ENCODE data around the gene KRT14. TPM values are rescaled to one million over a fixed set of nuclear protein-coding genes. Genes with fewer than 3 reads are reported as not detected.
"Not testable (repeated sequence)": the region's sequence is repeated elsewhere in the genome, so short reads cannot be mapped to it uniquely, and the experiment has no call there.

The KRT14 gene
- total RNA-seq, 3 donors from 2014 or later (not counting 1 experiment from before 2014, with no cell fraction given) = not detected

DNA sequence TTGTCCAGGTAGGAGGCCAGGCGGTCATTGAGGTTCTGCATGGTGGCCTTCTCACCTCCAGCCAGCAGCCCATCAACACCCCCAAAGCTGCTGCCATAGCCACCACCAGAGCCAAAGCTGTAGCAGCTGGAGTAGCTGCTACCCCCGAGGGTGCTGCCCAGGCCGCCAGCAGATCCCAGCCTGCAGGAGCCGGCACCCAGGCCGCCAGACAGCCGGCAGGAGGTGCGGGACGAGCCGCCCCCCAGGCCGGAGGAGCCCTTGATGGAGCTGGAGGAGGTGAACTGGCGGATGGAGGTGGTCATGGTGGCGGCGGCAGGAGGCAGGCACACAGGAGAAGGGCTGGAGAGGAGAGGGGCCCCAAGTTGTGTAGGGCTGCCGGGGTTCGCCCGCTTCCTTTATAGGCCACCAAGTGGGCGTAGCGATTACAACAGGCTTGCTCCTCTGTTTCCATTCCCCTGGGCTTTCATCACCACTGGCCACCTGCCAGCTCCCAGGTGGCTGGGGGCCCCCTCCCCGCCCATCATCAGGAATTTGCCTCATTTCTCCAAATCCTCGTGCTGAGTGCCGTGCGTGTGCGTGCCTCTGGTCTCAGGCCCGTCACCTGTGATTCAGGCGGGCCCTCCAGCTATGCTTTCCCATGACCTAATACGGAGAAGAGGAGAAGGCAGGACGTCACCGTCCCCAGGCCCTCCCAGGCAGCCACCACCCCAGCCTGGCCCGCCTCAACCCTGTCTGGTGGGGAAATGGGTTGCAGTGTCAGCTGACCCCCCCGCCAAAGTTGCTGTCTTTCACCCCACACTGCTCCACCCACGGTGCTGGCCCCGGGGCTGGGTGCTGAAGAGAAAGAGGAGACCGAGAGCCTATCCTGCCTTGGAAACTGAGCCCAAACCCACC, 37.8 kb upstream of the KRT14 start, which contains the start of gene KRT17:
KRT17 (minus strand) TSS at position 368 of the 894 bp plus-strand sequence; CDS start at position 302, 66 bp downstream.
- Histone ChIP-seq H3K27me3 (ENCODE audit: control insufficient read depth, insufficient read depth, low read length) (no peaks in the 10 kb centered on the region), H3K9me3 (ENCODE audit: control insufficient read depth, insufficient read depth, low read length) (no peaks in the 10 kb centered on the region), H3K36me3 (ENCODE audit: control insufficient read depth, insufficient read depth, low read length) (no peaks in the 10 kb centered on the region), H3K4me3 (ENCODE audit: low read length) (no peak within 1 kb of the TSS), H3K4me1 (ENCODE audit: control insufficient read depth, insufficient read depth, low read length) (no peaks in the 10 kb centered on the region), H3K27ac (ENCODE audit: low read length) (no peak within 1 kb of the TSS)
- Mint-ChIP-seq H3K27ac (no peak within 1 kb of the TSS), H3K4me3 (no peak within 1 kb of the TSS), H3K27me3 (ENCODE audit: low read depth in 2 of 2) (peaks cover 0 to 3% of the 10 kb centered on the region in 2 donors), H3K9me3 (no peaks in the 10 kb centered on the region), H3K4me1 (no peaks in the 10 kb centered on the region), H3K36me3 (no peaks in the 10 kb centered on the region)
- intact Hi-C loops (cut with micrococcal nuclease) = no loop called here
- WGBS (ENCODE audit: insufficient coverage) = 88% methylated on average over 28 of the region's 33 CpGs
- ATAC-seq = no peak
- no peak for DNase-seq
- TF ChIP-seq, protein P1, sequence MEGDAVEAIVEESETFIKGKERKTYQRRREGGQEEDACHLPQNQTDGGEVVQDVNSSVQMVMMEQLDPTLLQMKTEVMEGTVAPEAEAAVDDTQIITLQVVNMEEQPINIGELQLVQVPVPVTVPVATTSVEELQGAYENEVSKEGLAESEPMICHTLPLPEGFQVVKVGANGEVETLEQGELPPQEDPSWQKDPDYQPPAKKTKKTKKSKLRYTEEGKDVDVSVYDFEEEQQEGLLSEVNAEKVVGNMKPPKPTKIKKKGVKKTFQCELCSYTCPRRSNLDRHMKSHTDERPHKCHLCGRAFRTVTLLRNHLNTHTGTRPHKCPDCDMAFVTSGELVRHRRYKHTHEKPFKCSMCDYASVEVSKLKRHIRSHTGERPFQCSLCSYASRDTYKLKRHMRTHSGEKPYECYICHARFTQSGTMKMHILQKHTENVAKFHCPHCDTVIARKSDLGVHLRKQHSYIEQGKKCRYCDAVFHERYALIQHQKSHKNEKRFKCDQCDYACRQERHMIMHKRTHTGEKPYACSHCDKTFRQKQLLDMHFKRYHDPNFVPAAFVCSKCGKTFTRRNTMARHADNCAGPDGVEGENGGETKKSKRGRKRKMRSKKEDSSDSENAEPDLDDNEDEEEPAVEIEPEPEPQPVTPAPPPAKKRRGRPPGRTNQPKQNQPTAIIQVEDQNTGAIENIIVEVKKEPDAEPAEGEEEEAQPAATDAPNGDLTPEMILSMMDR (IDR thresholded peaks at IDR 0.05) = no peak

DNA sequence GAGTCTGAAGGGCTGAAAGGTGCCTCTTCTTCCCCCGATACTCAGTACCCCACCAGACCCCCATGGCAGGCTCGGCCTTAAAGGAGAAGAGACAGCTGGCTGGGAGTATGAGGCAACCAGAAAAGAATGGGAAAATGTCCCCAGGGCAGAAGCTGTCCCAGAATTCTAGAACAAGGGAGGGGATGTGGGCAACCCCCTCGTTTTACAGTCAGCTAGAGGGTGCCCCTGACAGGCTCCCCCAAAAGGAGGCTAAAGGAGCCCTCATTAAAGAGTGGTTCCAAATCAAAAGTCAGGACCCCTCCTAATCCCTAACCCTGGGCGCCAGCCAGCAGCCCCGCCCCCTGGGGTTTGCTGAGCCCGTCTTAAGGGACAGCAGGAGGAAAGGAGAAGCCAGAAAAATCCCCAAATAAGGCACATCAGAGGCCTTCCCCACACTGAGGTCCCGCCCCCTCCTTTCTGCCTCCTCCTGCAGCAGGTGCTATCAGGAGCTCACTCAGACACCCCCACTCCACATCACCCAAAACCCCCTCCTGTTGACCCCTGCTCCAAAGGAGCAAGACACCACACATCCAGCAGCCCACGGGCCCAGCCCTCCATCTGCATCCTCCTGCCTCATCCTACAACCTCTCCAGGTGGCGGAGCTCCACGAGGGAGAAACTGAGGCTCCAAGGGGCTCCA, 36.6 kb upstream of the KRT14 start:
- not testable (repeated sequence) for H3K27me3 Mint-ChIP-seq (ENCODE audit: low read depth in 2 of 2)

DNA sequence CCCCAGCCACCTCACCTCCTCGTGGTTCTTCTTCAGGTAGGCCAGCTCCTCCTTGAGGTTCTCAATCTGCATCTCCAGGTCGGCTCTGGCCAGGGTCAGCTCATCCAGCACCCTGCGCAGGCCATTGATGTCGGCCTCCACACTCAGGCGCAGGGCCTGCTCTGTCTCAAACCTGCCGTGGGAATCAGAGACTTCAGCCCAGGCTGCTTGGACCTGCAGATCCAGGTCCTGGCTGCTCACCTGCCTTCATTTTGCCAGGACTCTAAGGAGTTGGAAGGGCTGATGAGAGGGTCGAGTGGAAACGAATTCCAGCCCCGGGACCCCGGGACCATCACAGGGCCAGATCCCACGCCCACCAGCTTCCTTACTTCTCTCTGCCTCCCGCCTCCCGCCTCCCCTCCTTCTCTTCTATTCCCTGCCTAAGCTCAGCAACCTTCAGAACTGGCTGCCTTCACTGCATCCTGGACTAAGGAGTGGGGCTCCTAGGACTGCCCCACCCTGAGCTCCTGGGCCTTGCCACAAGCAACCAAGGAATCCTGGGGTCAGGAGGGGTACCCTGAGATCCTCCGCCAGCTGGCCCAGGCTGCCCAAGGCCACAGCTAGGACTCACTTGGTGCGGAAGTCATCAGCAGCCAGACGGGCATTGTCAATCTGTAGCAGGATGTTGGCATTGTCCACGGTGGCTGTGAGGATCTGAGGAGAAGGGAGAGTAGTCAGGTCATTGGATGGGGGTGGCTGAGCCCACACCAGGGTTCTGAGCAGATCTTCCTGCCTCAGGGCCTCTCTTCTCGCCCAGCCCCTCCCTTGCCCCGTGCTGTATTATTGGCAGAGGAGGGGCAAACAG, 35.9 kb upstream of the KRT14 start:
- 83% methylated on average over 19 of the region's 19 CpGs for WGBS (ENCODE audit: insufficient coverage)
- H3K9me3 ChIP-seq (ENCODE audit: control insufficient read depth, insufficient read depth, low read length); DNase-seq; H3K27ac ChIP-seq (ENCODE audit: low read length); H3K27me3 Mint-ChIP-seq (ENCODE audit: low read depth in 2 of 2); intact Hi-C loops (cut with micrococcal nuclease); H3K4me1 Mint-ChIP-seq; H3K27ac Mint-ChIP-seq; H3K27me3 ChIP-seq (ENCODE audit: control insufficient read depth, insufficient read depth, low read length); H3K4me3 ChIP-seq (ENCODE audit: low read length); H3K36me3 ChIP-seq (ENCODE audit: control insufficient read depth, insufficient read depth, low read length); H3K36me3 Mint-ChIP-seq; H3K9me3 Mint-ChIP-seq; H3K4me1 ChIP-seq (ENCODE audit: control insufficient read depth, insufficient read depth, low read length); H3K4me3 Mint-ChIP-seq; ATAC-seq: not testable (repeated sequence)

More for the DNA sequence above, 36.6 kb upstream of the KRT14 start:
- H3K36me3 ChIP-seq (ENCODE audit: control insufficient read depth, insufficient read depth, low read length); H3K27me3 ChIP-seq (ENCODE audit: control insufficient read depth, insufficient read depth, low read length); H3K27ac Mint-ChIP-seq; intact Hi-C loops (cut with micrococcal nuclease); H3K4me3 Mint-ChIP-seq; H3K9me3 ChIP-seq (ENCODE audit: control insufficient read depth, insufficient read depth, low read length); H3K4me1 ChIP-seq (ENCODE audit: control insufficient read depth, insufficient read depth, low read length); H3K36me3 Mint-ChIP-seq; H3K9me3 Mint-ChIP-seq; DNase-seq; ATAC-seq; H3K27ac ChIP-seq (ENCODE audit: low read length); H3K4me3 ChIP-seq (ENCODE audit: low read length); H3K4me1 Mint-ChIP-seq: not testable (repeated sequence)
- 73% methylated on average over 9 of the region's 10 CpGs for WGBS (ENCODE audit: insufficient coverage)

DNA sequence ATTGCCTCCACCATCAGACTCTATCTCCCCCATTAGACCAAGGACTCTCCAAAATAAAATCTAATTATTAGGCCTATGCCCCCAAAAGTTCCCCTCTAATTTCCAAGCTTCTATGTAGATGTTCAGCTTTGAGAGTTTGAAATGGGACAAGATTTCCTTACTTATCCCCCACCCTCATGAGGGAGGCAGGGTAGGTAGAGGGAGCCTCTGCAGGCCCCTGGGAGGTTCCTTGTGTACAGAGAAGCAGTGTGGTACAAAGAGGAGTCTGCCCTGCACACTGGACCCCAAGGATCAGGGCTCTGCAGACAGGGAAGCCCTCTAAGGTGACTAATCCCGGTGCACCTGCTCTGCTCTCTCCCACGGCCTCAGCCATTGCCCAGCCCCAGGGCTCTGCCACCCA, 35.2 kb upstream of the KRT14 start:
- Histone ChIP-seq H3K36me3 (ENCODE audit: control insufficient read depth, insufficient read depth, low read length) (no peaks in the 10 kb centered on the region), H3K4me1 (ENCODE audit: control insufficient read depth, insufficient read depth, low read length) (no peaks in the 10 kb centered on the region), H3K27ac (ENCODE audit: low read length) (no peak overlapping the region), H3K27me3 (ENCODE audit: control insufficient read depth, insufficient read depth, low read length) (no peaks in the 10 kb centered on the region), H3K9me3 (ENCODE audit: control insufficient read depth, insufficient read depth, low read length) (no peaks in the 10 kb centered on the region), H3K4me3 (ENCODE audit: low read length) (no peak overlapping the region)
- H3K4me1 Mint-ChIP-seq = no peaks in the 10 kb centered on the region
- H3K4me3 Mint-ChIP-seq = no peak overlapping the region
- H3K36me3 Mint-ChIP-seq = no peaks in the 10 kb centered on the region
- 81% methylated on average over 2 of the region's 2 CpGs for WGBS (ENCODE audit: insufficient coverage)
- TF ChIP-seq, protein P1 (IDR thresholded peaks at IDR 0.05) = no peak
- peaks cover 0 to 3% of the 10 kb centered on the region in 2 donors for H3K27me3 Mint-ChIP-seq (ENCODE audit: low read depth in 2 of 2)
- H3K27ac Mint-ChIP-seq = no peak overlapping the region
- H3K9me3 Mint-ChIP-seq = no peaks in the 10 kb centered on the region
- DNase-seq (no peak), ATAC-seq (no peak)
- intact Hi-C loops (cut with micrococcal nuclease) = no loop called here

DNA sequence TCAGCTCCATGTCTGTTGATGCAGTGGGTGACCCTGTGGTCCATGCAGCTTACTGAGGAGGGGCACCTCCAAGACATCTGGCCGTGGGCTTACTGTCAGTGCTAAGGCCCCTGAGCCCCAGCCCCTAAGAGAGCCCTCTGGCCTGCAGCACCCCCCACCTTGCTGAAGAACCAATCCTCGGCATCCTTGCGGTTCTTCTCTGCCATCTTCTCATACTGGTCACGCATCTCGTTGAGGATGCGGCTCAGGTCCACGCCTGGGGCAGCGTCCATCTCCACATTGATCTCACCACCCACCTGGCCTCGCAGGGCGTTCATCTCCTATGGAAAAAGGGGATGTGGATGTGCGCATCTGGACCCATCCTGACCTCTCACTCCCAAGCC, 34.7 kb upstream of the KRT14 start:
- H3K27ac Mint-ChIP-seq; H3K4me1 Mint-ChIP-seq; H3K9me3 ChIP-seq (ENCODE audit: control insufficient read depth, insufficient read depth, low read length); H3K9me3 Mint-ChIP-seq; H3K36me3 ChIP-seq (ENCODE audit: control insufficient read depth, insufficient read depth, low read length); H3K36me3 Mint-ChIP-seq; intact Hi-C loops (cut with micrococcal nuclease); ATAC-seq; H3K27ac ChIP-seq (ENCODE audit: low read length); DNase-seq; H3K4me1 ChIP-seq (ENCODE audit: control insufficient read depth, insufficient read depth, low read length); H3K4me3 ChIP-seq (ENCODE audit: low read length); H3K4me3 Mint-ChIP-seq; H3K27me3 ChIP-seq (ENCODE audit: control insufficient read depth, insufficient read depth, low read length); H3K27me3 Mint-ChIP-seq (ENCODE audit: low read depth in 2 of 2): not testable (repeated sequence)
- WGBS (ENCODE audit: insufficient coverage) = 85% methylated on average over 8 of the region's 11 CpGs

Data from natural killer cell (primary cell).